Measurements from ENCODE around the gene RFNG. TPM values are rescaled to one million over a fixed set of nuclear protein-coding genes. Genes with fewer than 3 reads are reported as not detected.

Gene RFNG
- total and polyA plus RNA-seq, 4 donors, result 29.1 to 38.2 (median 36.1) TPM

- Histone ChIP-seq H3K27ac (ENCODE audit: low read depth in 1 of 2, low read length in 1 of 2) (no peak overlapping the region), H3K27me3 (ENCODE audit: control insufficient read depth in 3 of 3, insufficient read depth in 3 of 3, low read length in 2 of 3) (no peaks in the 10 kb centered on the region), H3K4me3 (no peak overlapping the region), H3K36me3 (ENCODE audit: control insufficient read depth in 4 of 4, insufficient read depth in 4 of 4, low read length in 4 of 4) (peaks cover 0 to 25% (median 4%) of the 10 kb centered on the region in 4 donors), H3K4me1 (ENCODE audit: control insufficient read depth in 5 of 5, insufficient read depth in 5 of 5, low read length in 5 of 5) (peaks cover 0 to 10% (median 4%) of the 10 kb centered on the region in 5 donors), H3K9me3 (ENCODE audit: control insufficient read depth in 4 of 4, insufficient read depth in 3 of 4, low read length in 3 of 4) (no peaks in the 10 kb centered on the region), H3K9ac (ENCODE audit: insufficient read depth in 1 of 2, low read length in 2 of 2) (no peak overlapping the region)
- ATAC-seq (ENCODE audit: insufficient read depth, low FRiP score), result no peak
- TF ChIP-seq CTCF (IDR thresholded peaks at IDR 0.05; ENCODE audit: control extremely low read depth, extremely low read depth), result no peak
- DNase-seq, result no peak
- 92 to 93% methylated on average over 21 of the region's 21 CpGs for WGBS, 2 donors
Observed at GRCh38 chr17:82046903-82047302, 4.7 kb downstream of the RFNG start.

GRCh38 chr17:82045936-82046484 lies 5.6 kb downstream of the RFNG start:
- ATAC-seq (ENCODE audit: insufficient read depth, low FRiP score) (no peak), DNase-seq (no peak)
- H3K27ac ChIP-seq (ENCODE audit: low read depth in 1 of 2, low read length in 1 of 2), result no peak overlapping the region
- H3K9ac ChIP-seq (ENCODE audit: insufficient read depth in 1 of 2, low read length in 2 of 2), result no peak overlapping the region
- WGBS, 2 donors, result 83 to 86% methylated on average over 14 of the region's 14 CpGs
- H3K9me3 ChIP-seq (ENCODE audit: control insufficient read depth in 4 of 4, insufficient read depth in 3 of 4, low read length in 3 of 4), result no peaks in the 10 kb centered on the region
- H3K36me3 ChIP-seq (ENCODE audit: control insufficient read depth in 4 of 4, insufficient read depth in 4 of 4, low read length in 4 of 4), result peaks cover 0 to 25% (median 4%) of the 10 kb centered on the region in 4 donors
- no peak overlapping the region for H3K4me3 ChIP-seq
- TF ChIP-seq CTCF (IDR thresholded peaks at IDR 0.05; ENCODE audit: control extremely low read depth, extremely low read depth), result no peak
- H3K27me3 ChIP-seq (ENCODE audit: control insufficient read depth in 3 of 3, insufficient read depth in 3 of 3, low read length in 2 of 3), result no peaks in the 10 kb centered on the region
- peaks cover 0 to 10% (median 4%) of the 10 kb centered on the region in 5 donors for H3K4me1 ChIP-seq (ENCODE audit: control insufficient read depth in 5 of 5, insufficient read depth in 5 of 5, low read length in 5 of 5)

- Histone ChIP-seq H3K4me3 (no peak overlapping the region), H3K9me3 (ENCODE audit: control insufficient read depth in 4 of 4, insufficient read depth in 3 of 4, low read length in 3 of 4) (no peaks in the 10 kb centered on the region), H3K27ac (ENCODE audit: low read depth in 1 of 2, low read length in 1 of 2) (no peak overlapping the region), H3K27me3 (ENCODE audit: control insufficient read depth in 3 of 3, insufficient read depth in 3 of 3, low read length in 2 of 3) (no peaks in the 10 kb centered on the region), H3K36me3 (ENCODE audit: control insufficient read depth in 4 of 4, insufficient read depth in 4 of 4, low read length in 4 of 4) (peaks cover 0 to 15% (median 2%) of the 10 kb centered on the region in 4 donors), H3K4me1 (ENCODE audit: control insufficient read depth in 5 of 5, insufficient read depth in 5 of 5, low read length in 5 of 5) (no peaks in the 10 kb centered on the region), H3K9ac (ENCODE audit: insufficient read depth in 1 of 2, low read length in 2 of 2) (no peak overlapping the region)
- TF ChIP-seq CTCF (IDR thresholded peaks at IDR 0.05; ENCODE audit: control extremely low read depth, extremely low read depth), result no peak
- ATAC-seq (ENCODE audit: insufficient read depth, low FRiP score) (no peak), DNase-seq (no peak)
- WGBS, 2 donors, result 75 to 85% methylated on average over 16 of the region's 16 CpGs
Observed at GRCh38 chr17:82043507-82043906, 8.1 kb downstream of the RFNG start.

GRCh38 chr17:82042649-82043048 lies 9.0 kb downstream of the RFNG start:
- Histone ChIP-seq H3K9me3 (ENCODE audit: control insufficient read depth in 4 of 4, insufficient read depth in 3 of 4, low read length in 3 of 4) (no peaks in the 10 kb centered on the region), H3K4me1 (ENCODE audit: control insufficient read depth in 5 of 5, insufficient read depth in 5 of 5, low read length in 5 of 5) (peaks cover 0 to 4% (median 0%) of the 10 kb centered on the region in 5 donors), H3K27ac (ENCODE audit: low read depth in 1 of 2, low read length in 1 of 2) (no peak overlapping the region), H3K9ac (ENCODE audit: insufficient read depth in 1 of 2, low read length in 2 of 2) (no peak overlapping the region), H3K4me3 (no peak overlapping the region), H3K27me3 (ENCODE audit: control insufficient read depth in 3 of 3, insufficient read depth in 3 of 3, low read length in 2 of 3) (no peaks in the 10 kb centered on the region), H3K36me3 (ENCODE audit: control insufficient read depth in 4 of 4, insufficient read depth in 4 of 4, low read length in 4 of 4) (peaks cover 0 to 9% (median 2%) of the 10 kb centered on the region in 4 donors)
- no peak for TF ChIP-seq CTCF (IDR thresholded peaks at IDR 0.05; ENCODE audit: control extremely low read depth, extremely low read depth)
- DNase-seq (no peak), ATAC-seq (ENCODE audit: insufficient read depth, low FRiP score) (no peak)
- 88 to 94% methylated on average over 9 of the region's 9 CpGs for WGBS, 2 donors

Measured in lung (tissue), 12 donors.